Activated T-cell treated with anti-CD3 and anti-CD28 coated beads for 48 hours (primary cell): ENCODE measurements around the gene U2AF2.
A peak's percentile ranks its signal among the peaks of the same experiment; 100 is the strongest.

Source experiments
- DNase-seq: peaks from one replicate; pipeline ENCODE4 v3.0.0-alpha.2; 2020; ENCODE audit warnings: low read depth

U2AF2 gene

DNA sequence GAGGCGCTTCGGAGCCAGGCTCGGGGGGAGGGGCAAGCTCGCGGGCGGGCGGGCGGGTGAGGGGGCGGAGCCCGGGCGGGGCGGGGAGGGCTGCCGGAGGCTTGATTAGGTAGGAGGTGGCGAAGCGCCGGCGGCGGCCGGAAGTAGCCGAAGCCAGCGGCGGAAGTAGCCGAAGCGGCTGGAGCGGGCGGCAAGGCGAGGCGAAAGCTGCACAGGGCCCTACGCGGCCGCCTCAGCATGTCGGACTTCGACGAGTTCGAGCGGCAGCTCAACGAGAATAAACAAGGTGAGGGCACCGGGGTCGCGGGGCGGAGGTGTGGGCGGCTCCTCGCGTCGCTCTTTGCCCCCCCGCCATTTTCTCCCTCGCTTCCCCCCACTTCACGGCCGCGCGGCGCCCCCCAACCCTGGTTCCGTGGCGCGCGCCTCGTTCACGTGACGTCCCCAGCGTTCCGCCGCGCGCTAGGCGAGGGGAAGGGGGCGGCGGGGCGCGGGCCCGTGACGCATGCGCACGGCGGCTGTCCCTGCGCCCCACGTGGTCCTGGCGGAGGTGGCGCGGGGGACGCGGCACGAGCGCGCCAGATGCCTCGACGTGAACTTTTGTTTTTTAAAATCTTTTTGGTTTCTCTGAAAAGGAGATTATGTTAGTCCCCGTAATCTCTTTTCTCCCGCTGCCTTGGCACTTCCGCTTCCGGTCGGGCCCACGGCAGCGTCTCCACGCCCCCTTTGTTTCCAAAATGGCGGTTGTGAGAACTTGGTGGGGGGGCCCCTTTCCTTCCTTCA lies at the start of gene U2AF2:
Gene U2AF2 (plus strand): TSS at position 168 of the 780 bp plus-strand sequence. CDS start 70 bp downstream, at position 238.
- peak; percentile 95 for DNase-seq

DNA sequence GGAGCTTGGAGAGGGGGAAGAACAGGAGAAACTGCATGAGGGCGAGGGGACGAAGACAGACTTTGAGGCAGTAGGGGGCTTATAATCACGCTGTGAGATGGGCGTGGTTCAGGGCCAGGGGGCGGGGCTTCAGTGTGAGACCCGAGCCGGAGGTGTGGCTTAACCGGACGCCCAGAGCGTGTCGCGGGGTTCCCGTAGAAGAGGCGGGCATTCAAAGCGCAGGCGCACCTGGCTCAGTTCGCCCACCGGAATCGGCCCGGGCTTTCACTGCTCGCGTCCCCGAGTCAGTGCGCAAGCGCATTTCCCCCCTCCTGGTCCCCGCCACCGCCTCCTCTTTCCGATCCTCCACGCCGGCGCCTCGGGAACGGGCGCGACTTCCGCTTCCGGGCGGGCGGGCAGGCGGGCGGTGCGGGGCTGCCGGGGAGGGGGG lies 49.6 kb upstream of the U2AF2 start:
- DNase-seq, result peak; percentile 99

DNA sequence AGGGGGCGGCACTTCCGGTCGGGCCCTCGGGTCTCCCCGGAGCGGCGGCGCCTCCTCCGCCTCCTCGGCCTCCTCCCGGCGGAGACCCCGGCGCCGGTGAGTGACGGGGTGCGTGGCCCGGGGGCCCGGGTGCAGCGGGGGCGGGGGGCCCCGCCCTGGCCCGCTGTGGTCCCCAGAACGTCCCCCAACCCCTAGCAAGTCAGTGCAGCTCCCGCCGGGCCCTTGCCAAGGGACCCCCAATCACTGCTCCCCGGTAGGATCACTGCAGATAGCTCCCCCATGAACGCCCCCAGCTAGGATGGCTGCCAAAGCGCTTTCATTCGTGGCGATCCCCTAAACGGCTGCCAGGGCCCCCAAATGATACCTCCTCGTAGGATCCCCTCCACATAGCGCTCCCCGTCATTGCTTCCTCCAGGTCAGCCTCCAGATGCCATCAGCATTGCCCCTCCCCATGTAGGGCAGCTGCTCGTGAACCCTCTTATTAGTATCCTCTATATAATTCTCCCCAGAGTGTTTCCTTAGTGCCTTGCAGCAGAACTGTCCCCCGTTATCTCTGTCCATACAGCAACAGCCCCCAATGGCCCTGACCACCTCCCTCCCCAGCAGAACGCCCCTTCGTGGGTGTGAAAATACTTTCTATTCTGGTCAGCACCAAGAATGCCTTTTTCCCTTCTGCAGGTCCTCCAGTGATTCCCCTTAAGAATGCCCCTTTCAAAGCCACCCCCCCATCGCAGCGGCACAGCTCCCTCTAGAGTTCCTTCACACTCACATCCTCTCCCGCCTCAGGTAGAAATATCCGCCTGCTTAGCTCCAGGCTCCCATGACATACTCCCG lies 49.0 kb upstream of the U2AF2 start, which contains the start of gene ZNF865:
Gene ZNF865 (plus strand): TSS at position 11 of the 834 bp plus-strand sequence. CDS start 7,972 bp downstream, outside the sequence.
- peak; percentile 57 for DNase-seq

DNA sequence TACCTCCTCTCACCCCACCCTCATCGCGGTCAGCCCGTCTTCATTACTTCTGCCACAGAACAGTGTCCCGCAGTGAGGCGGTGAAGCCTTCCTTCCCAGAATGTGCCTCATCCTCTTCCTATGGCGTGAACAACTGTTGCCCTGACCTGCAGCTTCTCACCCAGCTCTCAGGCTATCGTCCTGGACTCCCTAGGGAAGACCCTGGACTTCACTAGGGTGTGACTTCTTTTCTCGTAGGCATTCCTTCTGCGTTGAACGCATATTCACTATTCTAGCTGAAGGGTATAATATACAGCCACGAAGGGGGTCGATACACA lies 48.4 kb upstream of the U2AF2 start:
- DNase-seq, result no peak

DNA sequence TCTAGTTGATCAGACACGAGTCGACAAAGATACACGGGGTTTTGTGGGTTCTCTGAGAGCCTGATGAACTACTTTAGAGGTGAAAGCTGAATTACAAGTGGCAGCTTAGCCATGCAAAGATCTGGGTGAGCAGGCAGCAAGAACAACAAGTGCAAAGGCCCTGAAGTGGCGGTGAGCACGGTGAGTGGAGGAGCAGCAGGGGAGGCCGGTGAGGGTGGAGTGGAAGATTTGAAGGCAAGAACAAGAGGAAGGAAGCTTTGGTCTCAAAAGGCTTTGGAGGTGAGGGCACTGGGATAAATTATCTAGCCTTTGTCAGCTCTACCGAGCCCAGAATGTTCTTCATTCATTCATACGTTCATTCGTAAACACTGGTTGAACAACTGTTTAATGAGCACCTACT lies 48.0 kb upstream of the U2AF2 start:
- DNase-seq, result no peak

DNA sequence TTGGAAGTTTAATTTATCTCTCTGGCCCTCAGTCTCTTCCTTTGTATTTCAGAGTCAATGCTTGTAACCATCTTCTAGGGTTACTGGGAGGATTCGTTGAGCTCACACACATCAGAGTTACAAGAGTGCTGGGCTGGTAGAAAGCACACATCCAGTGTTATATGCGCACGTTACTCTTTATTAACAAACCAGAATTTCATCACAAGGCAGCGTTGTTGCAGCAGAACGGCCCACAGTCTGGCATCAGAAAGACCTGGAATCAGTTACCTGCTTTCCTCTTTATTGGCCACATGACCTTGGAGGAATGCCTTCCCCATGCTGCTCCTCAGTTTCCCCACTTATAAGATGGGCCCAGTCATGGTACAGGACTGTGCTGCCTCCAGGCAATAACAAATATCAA lies 45.5 kb upstream of the U2AF2 start:
- DNase-seq, result no peak

DNA sequence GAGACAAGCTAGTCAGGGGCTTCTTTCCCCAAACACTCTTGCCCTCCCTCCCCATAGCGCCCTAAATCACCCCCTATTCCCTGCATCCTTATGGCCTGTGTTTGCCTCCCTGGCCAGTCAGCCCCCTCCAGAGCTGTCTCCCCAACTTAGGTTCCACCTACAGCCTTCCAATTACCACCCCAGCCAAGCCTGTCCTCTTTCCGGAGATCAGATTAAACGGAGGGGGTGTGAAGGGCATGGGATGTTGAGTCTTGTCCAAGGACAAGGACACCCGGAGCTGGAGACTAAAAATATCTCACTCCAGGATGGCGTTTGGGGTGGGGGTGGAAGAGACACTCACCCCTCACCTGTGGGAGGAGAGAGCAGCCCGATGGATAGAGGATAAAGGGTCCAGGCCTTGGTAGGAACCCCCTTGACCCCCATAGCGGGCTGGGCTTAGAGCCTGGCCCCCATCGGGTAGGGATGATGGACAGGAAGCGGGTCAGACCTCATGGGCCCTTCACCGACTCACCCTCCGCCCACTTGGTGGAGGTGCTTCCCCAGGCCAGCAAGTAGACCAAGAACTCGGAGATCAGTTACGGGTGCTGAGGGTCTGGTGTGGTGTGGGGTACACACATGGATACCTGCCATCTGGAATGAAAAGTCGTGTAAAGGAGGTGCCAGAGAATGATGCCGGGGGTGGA lies 43.4 kb upstream of the U2AF2 start:
- no peak for DNase-seq

DNA sequence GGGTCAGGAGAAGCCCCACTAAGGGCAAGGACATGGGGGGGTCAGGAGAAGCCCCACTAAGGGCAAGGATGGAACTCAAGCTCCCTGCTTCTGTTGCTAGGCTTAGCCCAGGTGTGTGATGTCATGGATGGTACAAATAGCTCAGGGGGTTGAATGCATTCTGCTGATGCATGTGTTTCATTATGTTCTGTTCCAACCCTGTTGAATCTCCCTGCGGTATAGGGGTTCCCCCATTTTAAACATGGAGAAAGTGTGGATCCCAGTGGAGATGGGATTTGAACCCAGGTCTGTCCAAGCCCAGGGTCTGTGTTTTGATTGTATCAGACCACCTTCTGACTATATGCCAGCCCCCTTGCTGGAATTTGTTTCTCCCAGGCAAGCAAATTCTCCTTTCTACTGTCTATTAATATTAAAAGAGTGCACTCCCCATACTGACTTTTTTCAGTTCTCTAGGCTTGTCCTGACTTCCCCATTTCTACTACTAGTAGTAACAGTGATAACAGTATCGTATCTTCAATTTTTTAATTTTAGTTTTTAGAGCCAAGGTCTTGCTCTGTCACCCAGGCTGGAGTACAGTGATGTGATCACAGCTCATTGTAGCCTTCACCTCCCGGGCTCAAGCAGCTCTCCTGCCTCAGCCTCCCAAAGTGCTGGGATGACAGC lies 42.7 kb upstream of the U2AF2 start:
- DNase-seq, result no peak

DNA sequence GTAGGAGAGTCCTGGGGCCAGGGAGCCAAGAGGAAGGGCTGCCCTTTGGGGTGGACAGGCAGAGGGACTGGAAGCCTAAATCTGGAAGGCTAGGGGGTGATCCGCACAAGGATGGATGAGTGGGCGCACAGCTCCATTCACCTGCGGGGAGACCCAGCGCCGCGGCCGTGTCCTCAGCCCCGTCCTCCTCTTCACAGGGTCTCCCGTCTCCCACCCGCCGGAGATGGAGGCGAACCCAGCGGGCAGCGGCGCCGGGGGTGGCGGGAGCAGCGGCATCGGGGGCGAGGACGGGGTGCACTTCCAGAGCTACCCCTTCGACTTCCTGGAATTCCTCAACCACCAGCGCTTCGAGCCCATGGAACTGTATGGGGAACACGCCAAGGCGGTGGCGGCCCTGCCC lies 41.4 kb upstream of the U2AF2 start:
- DNase-seq, result no peak

DNA sequence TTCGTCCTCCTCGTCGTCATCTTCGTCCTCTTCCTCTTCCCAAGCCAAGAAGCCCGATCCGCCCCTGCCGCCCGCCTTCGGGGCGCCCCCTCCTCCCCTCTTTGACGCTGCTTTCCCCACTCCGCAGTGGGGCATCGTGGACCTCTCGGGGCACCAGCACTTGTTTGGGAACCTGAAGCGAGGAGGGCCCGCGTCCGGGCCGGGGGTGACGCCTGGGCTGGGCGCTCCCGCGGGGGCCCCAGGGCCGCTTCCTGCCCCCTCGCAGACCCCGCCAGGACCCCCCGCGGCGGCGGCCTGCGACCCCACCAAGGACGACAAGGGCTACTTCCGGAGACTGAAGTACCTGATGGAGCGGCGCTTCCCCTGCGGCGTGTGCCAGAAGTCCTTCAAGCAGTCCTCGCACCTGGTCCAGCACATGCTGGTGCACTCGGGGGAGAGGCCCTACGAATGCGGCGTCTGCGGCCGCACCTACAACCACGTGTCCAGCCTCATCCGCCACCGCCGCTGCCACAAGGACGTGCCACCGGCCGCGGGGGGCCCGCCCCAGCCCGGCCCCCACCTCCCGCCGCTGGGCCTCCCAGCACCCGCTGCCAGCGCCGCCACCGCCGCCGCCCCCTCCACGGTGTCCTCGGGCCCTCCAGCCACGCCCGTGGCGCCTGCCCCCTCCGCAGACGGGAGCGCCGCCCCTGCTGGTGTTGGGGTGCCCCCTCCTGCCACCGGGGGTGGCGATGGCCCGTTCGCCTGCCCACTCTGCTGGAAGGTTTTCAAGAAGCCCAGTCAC lies 40.7 kb upstream of the U2AF2 start:
- DNase-seq, result no peak

DNA sequence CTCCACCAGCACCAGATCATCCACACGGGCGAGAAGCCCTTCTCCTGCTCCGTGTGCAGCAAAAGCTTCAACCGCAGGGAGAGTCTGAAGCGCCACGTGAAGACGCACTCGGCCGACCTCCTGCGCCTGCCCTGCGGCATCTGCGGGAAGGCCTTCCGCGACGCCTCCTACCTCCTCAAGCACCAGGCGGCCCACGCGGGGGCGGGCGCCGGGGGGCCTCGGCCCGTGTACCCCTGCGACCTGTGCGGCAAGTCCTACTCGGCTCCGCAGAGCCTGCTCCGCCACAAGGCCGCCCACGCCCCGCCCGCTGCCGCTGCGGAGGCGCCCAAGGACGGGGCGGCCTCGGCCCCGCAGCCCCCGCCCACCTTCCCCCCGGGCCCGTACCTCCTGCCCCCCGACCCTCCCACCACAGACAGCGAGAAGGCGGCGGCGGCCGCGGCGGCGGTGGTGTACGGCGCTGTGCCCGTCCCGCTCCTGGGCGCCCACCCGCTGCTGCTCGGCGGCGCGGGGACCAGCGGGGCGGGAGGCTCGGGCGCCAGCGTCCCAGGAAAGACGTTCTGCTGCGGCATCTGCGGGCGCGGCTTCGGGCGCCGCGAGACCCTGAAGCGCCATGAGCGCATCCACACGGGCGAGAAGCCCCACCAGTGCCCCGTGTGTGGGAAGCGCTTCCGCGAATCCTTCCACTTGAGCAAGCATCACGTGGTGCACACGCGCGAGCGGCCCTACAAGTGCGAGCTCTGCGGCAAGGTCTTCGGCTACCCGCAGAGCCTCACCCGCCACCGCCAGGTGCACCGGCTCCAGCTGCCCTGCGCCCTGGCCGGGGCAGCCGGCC lies 39.9 kb upstream of the U2AF2 start:
- no peak for DNase-seq

DNA sequence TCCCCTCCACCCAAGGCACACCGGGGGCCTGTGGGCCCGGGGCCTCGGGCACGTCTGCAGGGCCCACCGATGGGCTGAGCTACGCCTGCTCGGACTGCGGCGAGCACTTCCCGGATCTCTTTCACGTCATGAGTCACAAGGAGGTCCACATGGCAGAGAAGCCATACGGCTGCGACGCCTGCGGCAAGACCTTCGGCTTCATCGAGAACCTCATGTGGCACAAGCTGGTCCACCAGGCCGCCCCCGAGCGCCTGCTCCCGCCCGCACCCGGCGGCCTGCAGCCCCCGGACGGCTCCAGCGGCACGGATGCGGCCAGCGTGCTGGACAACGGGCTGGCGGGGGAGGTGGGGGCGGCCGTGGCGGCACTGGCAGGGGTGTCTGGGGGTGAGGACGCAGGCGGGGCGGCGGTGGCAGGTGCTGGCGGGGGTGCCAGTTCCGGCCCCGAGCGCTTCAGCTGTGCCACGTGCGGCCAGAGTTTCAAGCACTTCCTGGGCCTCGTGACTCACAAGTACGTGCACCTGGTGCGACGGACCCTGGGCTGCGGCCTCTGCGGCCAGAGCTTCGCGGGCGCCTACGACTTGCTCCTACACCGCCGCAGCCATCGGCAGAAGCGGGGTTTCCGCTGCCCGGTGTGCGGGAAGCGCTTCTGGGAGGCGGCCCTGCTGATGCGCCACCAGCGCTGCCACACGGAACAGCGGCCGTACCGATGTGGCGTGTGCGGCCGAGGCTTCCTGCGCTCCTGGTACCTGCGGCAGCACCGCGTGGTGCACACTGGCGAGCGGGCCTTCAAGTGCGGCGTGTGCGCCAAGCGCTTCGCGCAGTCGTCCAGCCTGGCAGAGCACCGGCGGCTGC lies 39.1 kb upstream of the U2AF2 start:
- DNase-seq, result no peak

DNA sequence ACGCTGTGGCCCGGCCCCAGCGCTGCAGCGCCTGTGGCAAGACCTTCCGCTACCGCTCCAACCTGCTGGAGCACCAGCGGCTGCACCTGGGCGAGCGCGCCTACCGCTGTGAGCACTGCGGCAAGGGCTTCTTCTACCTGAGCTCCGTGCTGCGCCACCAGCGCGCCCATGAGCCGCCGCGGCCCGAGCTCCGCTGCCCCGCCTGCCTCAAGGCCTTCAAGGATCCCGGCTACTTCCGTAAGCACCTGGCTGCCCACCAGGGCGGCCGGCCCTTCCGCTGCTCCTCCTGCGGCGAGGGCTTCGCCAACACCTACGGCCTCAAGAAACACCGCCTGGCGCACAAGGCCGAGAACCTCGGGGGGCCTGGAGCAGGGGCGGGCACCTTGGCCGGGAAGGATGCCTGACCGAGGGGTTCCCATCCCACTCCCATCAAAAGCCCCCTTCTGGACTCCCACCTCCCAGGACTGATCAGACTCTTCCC lies 38.4 kb upstream of the U2AF2 start:
- no peak for DNase-seq

DNA sequence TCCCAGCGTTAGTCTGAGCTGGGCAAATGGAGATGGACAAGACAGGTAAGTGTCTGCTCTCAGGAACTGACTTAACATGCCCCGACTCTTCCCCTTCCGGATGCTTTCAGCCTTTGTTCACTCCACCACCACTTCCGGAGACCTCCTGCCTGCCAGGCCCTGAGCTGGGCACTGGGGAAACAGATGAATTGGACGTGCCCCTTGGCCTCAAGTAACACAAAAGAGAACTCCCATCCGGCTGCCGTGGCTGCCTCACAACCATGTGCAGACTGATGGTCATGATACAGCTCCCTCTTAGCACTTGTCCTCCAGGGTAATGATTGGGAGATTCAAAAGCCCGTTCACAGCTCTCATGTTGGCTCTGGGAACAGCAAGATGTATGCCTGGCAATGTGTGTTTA lies 37.4 kb upstream of the U2AF2 start:
- no peak for DNase-seq

DNA sequence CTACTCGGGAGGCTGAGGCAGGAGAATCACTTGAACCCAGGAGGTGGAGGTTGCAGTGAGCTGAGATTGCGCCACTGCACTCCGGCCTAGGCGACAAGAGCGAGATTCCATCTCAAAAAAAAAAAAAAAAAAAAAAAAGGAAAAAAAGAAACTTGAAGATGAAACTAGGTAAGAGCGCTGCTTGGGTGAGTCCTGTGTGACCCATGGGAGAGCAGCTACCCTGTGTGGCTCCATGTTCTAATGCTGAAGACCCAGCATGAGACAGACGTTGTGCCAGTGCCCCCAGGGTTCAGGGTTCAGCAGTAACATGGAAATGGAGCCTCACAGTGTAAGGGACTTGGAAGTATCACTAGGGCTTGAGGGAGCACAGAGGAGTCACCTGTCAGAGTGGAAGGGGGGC lies 36.4 kb upstream of the U2AF2 start:
- no peak for DNase-seq

DNA sequence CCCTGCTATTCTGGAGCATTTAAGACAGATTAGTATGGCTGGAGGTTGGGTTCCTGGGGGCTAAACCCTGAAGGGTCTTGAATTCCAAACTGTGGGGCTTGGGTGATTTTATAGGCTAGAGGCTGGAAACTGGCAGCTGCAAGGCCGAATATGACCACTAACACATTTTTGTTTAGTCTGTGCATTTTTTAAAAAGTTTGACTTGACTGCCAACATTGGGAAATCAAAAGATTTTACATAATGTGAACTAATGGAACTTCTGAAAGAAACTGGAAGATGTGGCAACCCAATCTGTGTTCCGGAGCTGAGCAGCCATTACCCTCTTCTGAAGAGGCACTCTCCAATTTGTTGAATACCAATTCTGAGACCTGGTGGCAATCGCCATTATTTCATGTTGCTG lies 35.5 kb upstream of the U2AF2 start:
- DNase-seq, result no peak

DNA sequence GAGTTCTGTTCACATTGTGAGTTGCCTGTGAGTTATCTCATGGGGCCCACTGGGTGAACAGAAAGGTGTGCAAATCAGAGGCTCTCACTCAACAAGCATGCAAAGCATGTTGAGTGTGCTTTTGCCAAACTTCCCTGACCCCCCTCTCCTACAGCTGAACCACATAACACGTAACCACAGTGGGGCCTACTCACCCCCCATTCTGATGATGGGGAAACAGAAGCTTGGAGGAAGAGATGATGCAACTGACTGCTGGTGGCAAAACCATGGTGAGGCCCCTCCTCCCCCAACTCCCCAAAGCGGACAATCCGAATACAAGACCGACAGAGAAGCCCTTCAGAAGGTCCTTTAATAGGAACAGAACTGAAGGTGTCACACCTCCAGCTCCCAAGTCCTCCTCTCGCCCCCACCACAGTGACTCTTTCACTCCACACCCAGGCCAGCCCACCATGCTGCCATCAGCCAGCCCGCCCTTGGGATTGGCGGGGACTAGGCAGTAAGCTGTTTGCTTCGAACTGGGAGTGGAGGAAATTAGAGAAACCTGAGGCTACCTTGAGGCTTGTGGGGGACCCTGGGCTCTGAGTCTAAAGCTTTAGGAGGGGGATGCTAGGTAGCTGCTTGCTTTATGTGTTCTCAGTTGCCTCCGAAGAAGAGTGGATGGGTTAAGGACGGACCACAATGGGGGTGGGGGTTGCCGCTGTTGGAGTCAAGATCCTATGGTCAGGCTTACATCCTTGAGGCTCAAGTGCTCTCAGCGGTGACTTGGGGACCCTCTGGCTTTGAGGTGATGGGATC lies 34.2 kb upstream of the U2AF2 start:
- DNase-seq, result no peak

DNA sequence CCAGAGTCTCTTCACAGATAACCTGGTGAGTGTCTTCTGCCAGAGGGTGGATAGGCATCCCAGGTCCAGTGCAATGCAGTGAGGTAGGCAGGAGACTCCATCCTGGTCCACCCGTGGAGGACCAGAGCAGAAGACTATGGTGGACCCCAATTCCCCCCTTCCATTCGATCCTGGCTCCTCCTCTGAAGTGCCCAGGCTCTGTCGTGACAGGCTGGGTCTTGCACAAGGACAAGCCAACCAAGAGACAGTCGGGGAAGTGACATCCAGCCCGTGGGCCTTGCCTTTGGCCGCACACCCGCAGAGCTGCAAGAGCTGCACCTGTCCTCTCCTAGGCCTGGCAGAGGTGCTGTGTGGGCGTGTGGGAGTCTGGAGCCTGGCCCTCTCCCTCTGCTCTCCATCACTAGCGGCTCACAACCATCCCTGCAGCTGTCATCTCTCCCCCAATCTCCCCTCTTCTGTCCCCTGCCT lies 33.6 kb upstream of the U2AF2 start:
- DNase-seq, result no peak
